ENCODE results near the gene GNL2. TPM values are rescaled to one million over a fixed set of nuclear protein-coding genes. Genes with fewer than 3 reads are reported as not detected.

Gene GNL2
- 10 to 100 TPM; 50.6 to 52.8 TPM for total RNA-seq

DNA sequence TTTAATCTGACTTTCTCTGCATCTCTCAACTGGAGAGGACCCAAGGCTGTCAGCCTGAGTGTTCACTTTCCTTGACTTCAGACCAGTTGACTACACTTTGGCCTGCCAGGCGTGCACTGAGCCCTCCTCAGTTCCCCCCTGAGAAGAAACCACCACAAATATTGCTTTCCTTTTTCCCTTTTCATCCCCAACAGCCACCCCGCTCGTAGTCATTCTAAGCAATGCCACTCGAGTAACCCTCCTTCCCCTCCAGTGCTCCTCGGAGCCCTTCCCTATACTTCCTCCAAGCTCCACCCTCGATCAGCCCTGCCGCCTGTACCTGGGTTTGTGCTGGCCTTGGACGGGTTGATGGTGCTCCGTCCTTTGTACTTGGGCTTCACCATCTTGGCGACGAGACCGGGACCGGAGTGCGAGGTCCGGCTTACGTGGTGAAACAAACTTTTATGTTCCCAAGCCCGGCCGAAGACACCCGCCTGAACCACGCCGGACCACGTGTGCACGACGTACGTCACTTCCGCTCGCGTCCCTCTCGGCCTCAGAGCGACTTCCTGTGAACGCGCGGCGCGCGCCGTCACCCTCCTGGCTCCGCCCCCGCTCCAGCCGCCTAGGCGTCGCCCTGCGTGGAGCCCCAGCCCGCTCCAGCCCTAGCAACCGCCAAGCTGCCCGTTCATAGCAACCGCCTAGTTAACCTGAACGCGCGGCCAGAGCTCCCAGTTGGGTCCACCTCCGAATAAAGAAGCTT, at the start of gene GNL2:
GNL2 (minus strand) TSS at position 498 of the 742 bp plus-strand sequence; CDS start at position 383, 115 bp downstream.
- peaks cover 38% of the 10 kb centered on the region for H3K4me1 Mint-ChIP-seq
- peak; percentile 97 for DNase-seq
- ChIA-PET CTCF (interaction anchor here (0.9 to 1.8 kb wide), 4 partner anchors 12 to 95 kb away, joined by 3 to 6 read pairs (median 4); a partner anchor contains a TSS), POLR2A (interaction anchor here (0.6 to 3.1 kb wide), 20 partner anchors 8 to 263 kb away, joined by 3 to 14 read pairs (median 4); partner anchors contain the start of genes CDCA8, MEAF6, MTF1 and SNIP1)
- peak within 1 kb of the TSS; percentile 94 for H3K4me3 Mint-ChIP-seq
- H3K27ac Mint-ChIP-seq: peak within 1 kb of the TSS; percentile 90
- no peaks in the 10 kb centered on the region for H3K9me3 Mint-ChIP-seq
- peaks cover 24% of the 10 kb centered on the region for H3K36me3 Mint-ChIP-seq (ENCODE audit: low read depth)
- peaks cover 3% of the 10 kb centered on the region for H3K27me3 Mint-ChIP-seq

DNA sequence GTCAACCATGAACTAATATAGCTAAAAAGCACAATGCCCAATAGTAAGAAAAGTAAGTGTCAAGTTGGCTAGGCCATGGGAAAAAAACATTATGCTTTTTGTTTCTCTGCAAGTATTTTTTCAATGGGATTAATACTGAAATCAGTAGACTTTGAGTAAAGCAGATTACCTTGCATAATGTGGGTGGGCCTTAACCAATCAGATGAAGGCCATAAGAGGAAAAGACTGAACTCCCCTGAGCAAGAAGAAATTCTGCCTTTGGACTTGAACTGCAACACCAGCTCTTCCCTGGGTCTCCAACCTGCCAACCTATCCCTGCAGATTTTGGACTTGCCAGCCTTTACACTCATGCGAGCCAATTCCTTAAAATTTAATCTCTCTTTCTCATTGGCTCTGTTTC, 45.3 kb upstream of the GNL2 start:
- no peaks in the 10 kb centered on the region for H3K9me3 Mint-ChIP-seq
- ChIA-PET POLR2A (no interaction called here), CTCF (no interaction called here)
- H3K27ac Mint-ChIP-seq: no peak overlapping the region
- no peak for DNase-seq
- H3K4me3 Mint-ChIP-seq: no peak overlapping the region
- H3K27me3 Mint-ChIP-seq: peaks cover 35% of the 10 kb centered on the region
- H3K36me3 Mint-ChIP-seq (ENCODE audit: low read depth): no peaks in the 10 kb centered on the region
- H3K4me1 Mint-ChIP-seq: no peaks in the 10 kb centered on the region

DNA sequence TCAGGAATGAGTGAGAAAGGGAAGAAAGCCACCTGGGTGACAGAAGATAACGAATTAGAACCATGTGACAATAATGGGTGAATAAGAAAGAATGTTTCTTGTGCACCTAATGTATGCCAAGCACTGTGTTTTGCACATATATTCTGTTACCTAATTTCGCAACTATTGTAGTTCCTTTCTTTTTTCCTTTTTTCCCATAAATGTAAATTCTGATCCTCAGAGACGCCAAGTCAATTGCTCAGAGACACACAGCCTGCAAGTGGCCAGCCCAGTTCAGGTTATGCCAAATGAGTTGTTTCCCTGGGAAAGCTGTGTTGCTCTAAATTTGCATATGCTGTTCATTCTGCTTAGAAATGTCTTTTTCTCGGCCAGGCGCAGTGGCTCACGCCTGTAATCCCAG, 40.7 kb upstream of the GNL2 start:
- Mint-ChIP-seq H3K36me3 (ENCODE audit: low read depth) (peaks cover 2% of the 10 kb centered on the region), H3K9me3 (no peaks in the 10 kb centered on the region), H3K27me3 (peaks cover 58% of the 10 kb centered on the region), H3K27ac (no peak overlapping the region), H3K4me1 (peaks cover 5% of the 10 kb centered on the region), H3K4me3 (no peak overlapping the region)
- no peak for DNase-seq
- ChIA-PET POLR2A (no interaction called here), CTCF (no interaction called here)

- Mint-ChIP-seq H3K27ac (no peak overlapping the region), H3K9me3 (no peaks in the 10 kb centered on the region), H3K4me1 (peaks cover 5% of the 10 kb centered on the region), H3K36me3 (ENCODE audit: low read depth) (peaks cover 2% of the 10 kb centered on the region), H3K27me3 (peaks cover 70% of the 10 kb centered on the region), H3K4me3 (no peak overlapping the region)
- POLR2A ChIA-PET: no interaction called here
- DNase-seq: no peak
- CTCF ChIA-PET: no interaction called here
Observed at GRCh38 chr1:37634992-37635902, 39.5 kb upstream of the GNL2 start.

- ChIA-PET POLR2A (no interaction called here), CTCF (no interaction called here)
- no peak for DNase-seq
- H3K9me3 Mint-ChIP-seq: no peaks in the 10 kb centered on the region
- peaks cover 5% of the 10 kb centered on the region for H3K4me1 Mint-ChIP-seq
- H3K36me3 Mint-ChIP-seq (ENCODE audit: low read depth): peaks cover 2% of the 10 kb centered on the region
- H3K27me3 Mint-ChIP-seq: peaks cover 79% of the 10 kb centered on the region
- H3K27ac Mint-ChIP-seq: no peak within 1 kb of the TSS
- no peak within 1 kb of the TSS for H3K4me3 Mint-ChIP-seq
Observed at GRCh38 chr1:37634244-37634991, 38.7 kb upstream of the GNL2 start, which contains the start of gene RSPO1. RSPO1 (minus strand) TSS chr1:37634892; CDS start chr1:37629661, 5,231 bp downstream.

DNA sequence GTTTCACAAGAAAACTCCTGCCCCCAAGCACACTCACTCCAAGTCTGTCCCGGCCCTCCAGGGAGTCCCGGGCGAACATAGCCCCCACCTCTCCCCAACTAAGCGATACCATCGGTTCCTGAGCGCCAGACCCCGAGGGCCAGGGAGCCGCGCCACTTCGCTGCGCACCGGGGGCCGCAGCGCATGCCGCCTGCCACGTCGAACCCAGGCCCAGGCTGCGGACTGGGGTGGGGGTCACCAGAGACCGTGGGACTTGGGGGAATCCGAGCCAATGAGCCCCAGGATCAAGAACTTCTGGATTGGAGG, 38.2 kb upstream of the GNL2 start:
- peaks cover 84% of the 10 kb centered on the region for H3K27me3 Mint-ChIP-seq
- peaks cover 5% of the 10 kb centered on the region for H3K4me1 Mint-ChIP-seq
- ChIA-PET POLR2A (no interaction called here), CTCF (no interaction called here)
- no peak overlapping the region for H3K4me3 Mint-ChIP-seq
- H3K27ac Mint-ChIP-seq: no peak overlapping the region
- H3K9me3 Mint-ChIP-seq: no peaks in the 10 kb centered on the region
- DNase-seq: no peak
- H3K36me3 Mint-ChIP-seq (ENCODE audit: low read depth): peaks cover 2% of the 10 kb centered on the region

DNA sequence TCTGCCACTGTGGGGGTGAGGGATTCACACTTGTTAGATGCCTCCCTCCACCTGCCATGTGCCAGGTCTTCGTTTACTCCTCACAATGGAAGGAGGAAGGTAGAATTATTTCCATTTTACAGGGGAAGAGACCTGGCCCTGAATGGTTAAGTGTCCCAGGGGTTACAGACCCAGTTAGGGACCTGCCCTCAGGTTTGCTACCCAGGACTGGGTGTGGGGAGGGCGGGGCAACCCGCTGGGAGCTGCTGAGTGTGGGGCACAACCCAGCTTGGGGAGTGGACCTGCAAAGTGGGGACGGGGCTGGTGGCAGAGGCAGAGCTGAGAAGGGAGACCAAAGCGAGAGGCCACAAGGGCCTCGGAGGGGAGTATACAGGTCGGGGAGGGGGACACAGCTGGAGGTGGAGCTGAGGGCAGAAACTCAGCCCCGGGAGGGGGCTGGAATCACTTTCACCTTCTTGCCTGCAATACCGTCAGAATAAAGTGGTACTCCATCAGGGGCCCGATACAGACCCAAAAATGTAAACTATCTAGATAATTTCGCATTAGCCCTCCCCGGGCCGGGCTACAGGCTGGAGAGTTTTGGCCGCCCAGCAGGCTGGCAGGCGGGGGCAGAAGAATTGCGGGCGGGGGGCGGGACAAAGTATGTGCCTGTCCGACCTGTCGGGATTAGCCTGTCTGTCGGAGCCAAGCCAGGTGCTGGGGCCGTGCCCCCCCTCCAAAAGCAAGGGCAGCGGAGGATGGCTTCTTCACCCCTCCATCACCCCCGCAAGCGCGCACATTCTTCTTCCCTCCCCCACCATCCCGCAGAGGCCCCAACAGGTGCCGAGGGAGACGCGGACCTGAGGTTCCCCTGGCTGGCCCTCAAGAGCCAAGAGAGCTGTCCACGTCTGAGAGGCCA, 37.6 kb upstream of the GNL2 start:
- peaks cover 5% of the 10 kb centered on the region for H3K4me1 Mint-ChIP-seq

GRCh38 chr1:37631036-37631435, 35.3 kb upstream of the GNL2 start:
- Mint-ChIP-seq H3K36me3 (ENCODE audit: low read depth) (peaks cover 2% of the 10 kb centered on the region), H3K27me3 (peaks cover 81% of the 10 kb centered on the region), H3K27ac (no peak overlapping the region), H3K4me1 (peaks cover 5% of the 10 kb centered on the region), H3K9me3 (no peaks in the 10 kb centered on the region), H3K4me3 (no peak overlapping the region)
- no peak for DNase-seq
- ChIA-PET CTCF (no interaction called here), POLR2A (no interaction called here)

More for the DNA sequence above, 37.6 kb upstream of the GNL2 start:
- CTCF ChIA-PET: no interaction called here
- H3K36me3 Mint-ChIP-seq (ENCODE audit: low read depth): peaks cover 2% of the 10 kb centered on the region
- no peak for DNase-seq
- no peaks in the 10 kb centered on the region for H3K9me3 Mint-ChIP-seq
- H3K27ac Mint-ChIP-seq: no peak overlapping the region
- peaks cover 86% of the 10 kb centered on the region for H3K27me3 Mint-ChIP-seq
- POLR2A ChIA-PET: no interaction called here
- H3K4me3 Mint-ChIP-seq: no peak overlapping the region

- H3K36me3 Mint-ChIP-seq (ENCODE audit: low read depth): peaks cover 2% of the 10 kb centered on the region
- no peak overlapping the region for H3K4me3 Mint-ChIP-seq
- no peaks in the 10 kb centered on the region for H3K9me3 Mint-ChIP-seq
- peaks cover 76% of the 10 kb centered on the region for H3K27me3 Mint-ChIP-seq
- no peak for DNase-seq
- CTCF ChIA-PET: no interaction called here
- peaks cover 5% of the 10 kb centered on the region for H3K4me1 Mint-ChIP-seq
- POLR2A ChIA-PET: no interaction called here
- H3K27ac Mint-ChIP-seq: no peak overlapping the region
Observed at GRCh38 chr1:37630426-37631028, 34.8 kb upstream of the GNL2 start.

GRCh38 chr1:37629726-37630425, 34.1 kb upstream of the GNL2 start:
- H3K36me3 Mint-ChIP-seq (ENCODE audit: low read depth): no peaks in the 10 kb centered on the region
- H3K4me3 Mint-ChIP-seq: no peak overlapping the region
- H3K27ac Mint-ChIP-seq: no peak overlapping the region
- peaks cover 2% of the 10 kb centered on the region for H3K4me1 Mint-ChIP-seq
- peaks cover 74% of the 10 kb centered on the region for H3K27me3 Mint-ChIP-seq
- no peaks in the 10 kb centered on the region for H3K9me3 Mint-ChIP-seq
- POLR2A ChIA-PET: no interaction called here
- CTCF ChIA-PET: no interaction called here
- no peak for DNase-seq

- ChIA-PET POLR2A (interaction anchor here (0.7 kb wide), 1 partner anchor 10 kb away, joined by 3 read pairs; no protein-coding TSS in a partner anchor), CTCF (no interaction called here)
- Mint-ChIP-seq H3K4me3 (no peak overlapping the region), H3K4me1 (no peaks in the 10 kb centered on the region), H3K27ac (no peak overlapping the region), H3K36me3 (ENCODE audit: low read depth) (no peaks in the 10 kb centered on the region), H3K9me3 (no peaks in the 10 kb centered on the region), H3K27me3 (peaks cover 76% of the 10 kb centered on the region)
- DNase-seq: no peak
Observed at GRCh38 chr1:37629008-37629407, 33.3 kb upstream of the GNL2 start.

Measured in activated CD4-positive, alpha-beta memory T cell treated with anti-CD3 and anti-CD28 coated beads, Interleukin-2, amount 10 ng/mL, durations not matched to agents 7 days and 5 days (primary cell).